K562 (cell line): ENCODE results near the gene B3GALT4. TPM values are rescaled to one million over a fixed set of nuclear protein-coding genes. Genes with fewer than 3 reads are reported as not detected.

ENCODE experiments used
- ESRRA ChIP-seq: fragments of 450-650 bp; IDR thresholded peaks from 2 replicates; pipeline ENCODE4 v1.6.1; 2014; ENCODE audit warnings: low read depth, mild to moderate bottlenecking, moderate library complexity, borderline replicate concordance
- FUS ChIP-seq: fragments of 200-400 bp; formaldehyde crosslinking; optimal IDR thresholded peaks from 2 replicates; pipeline ENCODE3; 2017; ENCODE audit warnings: low read depth, low read length
- GABPB1 ChIP-seq: sonication (generic); formaldehyde crosslinking; IDR thresholded peaks from 2 replicates; pipeline ENCODE4 v1.8.0; 2022; ENCODE audit warnings: mild to moderate bottlenecking, missing genetic modification reagents
- HNRNPH1 ChIP-seq: fragments of 200-400 bp; formaldehyde crosslinking; optimal IDR thresholded peaks from 2 replicates; pipeline ENCODE3; 2017; ENCODE audit warnings: low read depth, mild to moderate bottlenecking, low read length, moderate library complexity
- KDM1A ChIP-seq, 2 experiments: fragments of 450-650 bp; IDR thresholded peaks; 2 replicates each; pipeline ENCODE4 v1.6.1; 2016; ENCODE audit warnings: mild to moderate bottlenecking in 2 of 2
- MCM7 ChIP-seq, 2 experiments: fragments of 450-650 bp; IDR thresholded peaks; 2 replicates each; pipeline ENCODE4 v1.6.1; 2016 to 2018
- PHF21A ChIP-seq: fragments of 450-650 bp; IDR thresholded peaks from 2 replicates; pipeline ENCODE4 v1.6.1; 2017; ENCODE audit warnings: low read depth, borderline replicate concordance
- RBM25 ChIP-seq: fragments of 200-400 bp; formaldehyde crosslinking; IDR thresholded peaks from 2 replicates; pipeline ENCODE4 v1.6.1; 2018; ENCODE audit warnings: low read length, low read depth, moderate library complexity; ENCODE audit not compliant: severe bottlenecking
- SETDB1 ChIP-seq: IDR thresholded peaks from one replicate; pipeline ENCODE4 v1.6.1; 2012; ENCODE audit warnings: low read length, control low read depth, inconsistent platforms
- SPI1 ChIP-seq: IDR thresholded peaks from 2 replicates; pipeline ENCODE4 v1.6.1; 2011; ENCODE audit warnings: low read depth, low read length, control low read depth, borderline replicate concordance
- SREBF1 ChIP-seq: fragments of 150-350 bp; IDR thresholded peaks from 2 replicates; pipeline ENCODE4 v1.6.1; 2014; ENCODE audit warnings: antibody characterized with exemption, low read depth, low read length, borderline replicate concordance
- SRSF3 ChIP-seq: fragments of 200-400 bp; formaldehyde crosslinking; IDR thresholded peaks from 2 replicates; pipeline ENCODE4 v1.6.1; 2016; ENCODE audit warnings: mild to moderate bottlenecking, low read length, moderate library complexity; ENCODE audit not compliant: insufficient read depth
- XRCC3 ChIP-seq: fragments of 450-650 bp; IDR thresholded peaks from 2 replicates; pipeline ENCODE4 v1.6.1; 2017; ENCODE audit warnings: mild to moderate bottlenecking, moderate library complexity
- ZC3H8 ChIP-seq: fragments of 450-650 bp; IDR thresholded peaks from 2 replicates; pipeline ENCODE4 v1.6.1; 2017
- ZKSCAN8 ChIP-seq: fragments of 200-800 bp; sonication (Bioruptor generic); IDR thresholded peaks from 2 replicates; pipeline ENCODE4 v1.6.1; 2016; ENCODE audit warnings: missing genetic modification characterization, missing compliant biosample characterization
- ZNF23 ChIP-seq: fragments of 250-450 bp; sonication (Bioruptor Pico); IDR thresholded peaks from 2 replicates; pipeline ENCODE4 v1.4.0; 2020; ENCODE audit warnings: mild to moderate bottlenecking
- ZNF785 ChIP-seq: fragments of 250-450 bp; sonication (Bioruptor Pico); IDR thresholded peaks from 2 replicates; pipeline ENCODE4 v1.4.0; 2020; ENCODE audit warnings: mild to moderate bottlenecking
- ZNF79 ChIP-seq: fragments of 250-450 bp; sonication (Bioruptor Pico); IDR thresholded peaks from 2 replicates; pipeline ENCODE4 v1.4.0; 2020; ENCODE audit warnings: low read depth, mild to moderate bottlenecking, moderate library complexity
- polyA plus RNA-seq, 8 experiments: library from polyadenylated mRNA; depleted of rRNA in 4 of 8; stranded (reverse) in 5 of 8; unstranded in 3 of 8; fragments of >200 nt; fragmentation: Nextera tagmentation in 2 of 8; fragmentation: Illumina TruSeq in 1 of 8; extraction: Ambion mirVana in 2 of 8; extraction: Trizol in 1 of 8; gene quantifications; 2 replicates each; pipeline versions ENCODE4 v1.2.1 to v1.2.3, GENCODE V29; 2011 to 2014; ENCODE audit warnings: inconsistent platforms in 1 of 8, missing spikeins in 1 of 8
- total RNA-seq, 7 experiments: library from RNA; depleted of rRNA in 6 of 7; stranded (reverse); fragments of >200 nt in 6 of 7; fragmentation: Illumina TruSeq in 2 of 7; extraction: Trizol in 2 of 7; gene quantifications; 2 replicates each; pipeline versions ENCODE4 v1.2.1 to v1.2.3, GENCODE V29; 2011 to 2021; ENCODE audit warnings: low replicate concordance in 1 of 7
- TF ChIP-seq, protein P1 (sequence below): fragments of 250-450 bp; sonication (Bioruptor Pico); IDR thresholded peaks from 2 replicates; pipeline ENCODE4 v1.8.0; 2021; ENCODE audit warnings: moderate library complexity, mild to moderate bottlenecking, inconsistent platforms
- TF ChIP-seq, protein P2 (sequence below), 2 experiments: fragments of 450-650 bp in 1 of 2; sonication (generic) in 1 of 2; formaldehyde crosslinking; conservative IDR thresholded peaks; 2 replicates each; pipeline versions ENCODE4 v1.4.0 to v1.8.1; 2020 to 2022; ENCODE audit warnings: mild to moderate bottlenecking in 1 of 2, missing genetic modification reagents in 1 of 2
- TF ChIP-seq, protein P3 (sequence below): fragments of 250-450 bp; sonication (Bioruptor Pico); IDR thresholded peaks from 2 replicates; pipeline ENCODE4 v1.8.0; 2022; ENCODE audit warnings: inconsistent platforms
- TF ChIP-seq, protein P4 (sequence below): fragments of 450-650 bp; formaldehyde crosslinking; IDR thresholded peaks from 2 replicates; pipeline ENCODE4 v1.4.0; 2022; ENCODE audit warnings: mild to moderate bottlenecking, moderate library complexity
- TF ChIP-seq, protein P5 (sequence below): fragments of 250-450 bp; sonication (Bioruptor Pico); IDR thresholded peaks from 2 replicates; pipeline ENCODE4 v1.5.1; 2021; ENCODE audit warnings: mild to moderate bottlenecking

Gene B3GALT4
- total and polyA plus RNA-seq, 9 of the 15 experiments (the other 6 are each of a cell fraction or from before 2014, with no cell fraction given) = 0.11 to 1.3 (median 0.53) TPM; not detected in 1

DNA sequence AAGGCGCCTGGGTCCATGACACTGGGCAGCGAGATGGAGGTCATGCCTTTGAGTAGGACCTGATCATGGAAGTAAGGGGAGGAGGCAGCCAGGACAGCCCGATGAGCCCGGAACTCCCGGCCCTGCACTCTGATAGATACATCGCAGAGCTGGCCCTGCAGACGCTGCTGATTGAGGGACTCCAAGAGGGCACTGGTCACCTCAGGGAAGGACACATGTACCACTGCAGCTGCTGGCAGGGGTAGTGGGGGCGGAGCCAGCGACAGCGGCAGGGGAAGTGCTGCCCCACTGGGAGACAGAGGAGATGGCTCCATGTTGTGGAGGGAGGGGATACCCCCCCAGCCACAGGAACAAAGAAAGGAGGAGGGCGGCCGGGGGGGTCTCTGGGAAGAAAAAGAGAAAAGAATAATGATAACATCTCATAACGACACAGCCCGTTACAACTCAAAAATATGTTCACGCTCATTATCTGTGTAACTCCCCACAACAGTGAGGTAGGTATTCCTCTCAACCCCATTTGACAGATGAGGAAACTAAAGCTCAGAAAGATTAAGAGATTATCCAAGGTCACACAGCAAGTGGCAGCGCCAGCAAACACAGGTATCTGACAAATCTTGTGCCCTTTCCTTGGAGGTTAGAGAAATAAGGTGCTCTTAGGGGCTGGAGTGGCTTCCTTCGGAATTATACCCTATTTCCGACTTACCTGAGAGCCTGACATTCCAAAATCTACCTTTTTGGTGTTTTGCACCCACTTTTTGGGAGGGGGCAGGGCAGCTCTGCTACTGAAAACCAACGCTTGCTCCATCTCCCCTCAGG, 39.9 kb downstream of the B3GALT4 start (continued):
- TF ChIP-seq, protein P1, sequence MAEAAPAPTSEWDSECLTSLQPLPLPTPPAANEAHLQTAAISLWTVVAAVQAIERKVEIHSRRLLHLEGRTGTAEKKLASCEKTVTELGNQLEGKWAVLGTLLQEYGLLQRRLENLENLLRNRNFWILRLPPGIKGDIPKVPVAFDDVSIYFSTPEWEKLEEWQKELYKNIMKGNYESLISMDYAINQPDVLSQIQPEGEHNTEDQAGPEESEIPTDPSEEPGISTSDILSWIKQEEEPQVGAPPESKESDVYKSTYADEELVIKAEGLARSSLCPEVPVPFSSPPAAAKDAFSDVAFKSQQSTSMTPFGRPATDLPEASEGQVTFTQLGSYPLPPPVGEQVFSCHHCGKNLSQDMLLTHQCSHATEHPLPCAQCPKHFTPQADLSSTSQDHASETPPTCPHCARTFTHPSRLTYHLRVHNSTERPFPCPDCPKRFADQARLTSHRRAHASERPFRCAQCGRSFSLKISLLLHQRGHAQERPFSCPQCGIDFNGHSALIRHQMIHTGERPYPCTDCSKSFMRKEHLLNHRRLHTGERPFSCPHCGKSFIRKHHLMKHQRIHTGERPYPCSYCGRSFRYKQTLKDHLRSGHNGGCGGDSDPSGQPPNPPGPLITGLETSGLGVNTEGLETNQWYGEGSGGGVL (CRISPR knock-in tag) = no peak
- TF ChIP-seq ZNF23 (no peak), FUS (no peak), MCM7 (IDR thresholded peaks at IDR 0.05) (no peak), SETDB1 (no peak), ZNF79 (CRISPR knock-in tag) (no peak), ZC3H8 (no peak), HNRNPH1 (no peak), GABPB1 (CRISPR knock-in tag) (no peak), PHF21A (no peak), SREBF1 (no peak), ZNF785 (no peak), KDM1A (IDR thresholded peaks at IDR 0.05) (peak in 1 of 2 experiments; percentile 73; a peak in 3 of 4 replicates), RBM25 (peak; percentile 97), ZKSCAN8 (no peak), ESRRA (peak; percentile 72), SRSF3 (no peak), SPI1 (no peak), XRCC3 (no peak)
- TF ChIP-seq, protein P2, sequence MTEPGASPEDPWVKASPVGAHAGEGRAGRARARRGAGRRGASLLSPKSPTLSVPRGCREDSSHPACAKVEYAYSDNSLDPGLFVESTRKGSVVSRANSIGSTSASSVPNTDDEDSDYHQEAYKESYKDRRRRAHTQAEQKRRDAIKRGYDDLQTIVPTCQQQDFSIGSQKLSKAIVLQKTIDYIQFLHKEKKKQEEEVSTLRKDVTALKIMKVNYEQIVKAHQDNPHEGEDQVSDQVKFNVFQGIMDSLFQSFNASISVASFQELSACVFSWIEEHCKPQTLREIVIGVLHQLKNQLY (CRISPR knock-in tag; conservative IDR thresholded peaks at IDR 0.05) = no peak
- TF ChIP-seq, protein P3, sequence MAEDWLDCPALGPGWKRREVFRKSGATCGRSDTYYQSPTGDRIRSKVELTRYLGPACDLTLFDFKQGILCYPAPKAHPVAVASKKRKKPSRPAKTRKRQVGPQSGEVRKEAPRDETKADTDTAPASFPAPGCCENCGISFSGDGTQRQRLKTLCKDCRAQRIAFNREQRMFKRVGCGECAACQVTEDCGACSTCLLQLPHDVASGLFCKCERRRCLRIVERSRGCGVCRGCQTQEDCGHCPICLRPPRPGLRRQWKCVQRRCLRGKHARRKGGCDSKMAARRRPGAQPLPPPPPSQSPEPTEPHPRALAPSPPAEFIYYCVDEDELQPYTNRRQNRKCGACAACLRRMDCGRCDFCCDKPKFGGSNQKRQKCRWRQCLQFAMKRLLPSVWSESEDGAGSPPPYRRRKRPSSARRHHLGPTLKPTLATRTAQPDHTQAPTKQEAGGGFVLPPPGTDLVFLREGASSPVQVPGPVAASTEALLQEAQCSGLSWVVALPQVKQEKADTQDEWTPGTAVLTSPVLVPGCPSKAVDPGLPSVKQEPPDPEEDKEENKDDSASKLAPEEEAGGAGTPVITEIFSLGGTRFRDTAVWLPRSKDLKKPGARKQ (CRISPR knock-in tag) = no peak
- TF ChIP-seq, protein P4, sequence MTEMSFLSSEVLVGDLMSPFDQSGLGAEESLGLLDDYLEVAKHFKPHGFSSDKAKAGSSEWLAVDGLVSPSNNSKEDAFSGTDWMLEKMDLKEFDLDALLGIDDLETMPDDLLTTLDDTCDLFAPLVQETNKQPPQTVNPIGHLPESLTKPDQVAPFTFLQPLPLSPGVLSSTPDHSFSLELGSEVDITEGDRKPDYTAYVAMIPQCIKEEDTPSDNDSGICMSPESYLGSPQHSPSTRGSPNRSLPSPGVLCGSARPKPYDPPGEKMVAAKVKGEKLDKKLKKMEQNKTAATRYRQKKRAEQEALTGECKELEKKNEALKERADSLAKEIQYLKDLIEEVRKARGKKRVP (CRISPR knock-in tag) = peak; percentile 12; the same call in 1 of the 2 replicates
- TF ChIP-seq, protein P5, sequence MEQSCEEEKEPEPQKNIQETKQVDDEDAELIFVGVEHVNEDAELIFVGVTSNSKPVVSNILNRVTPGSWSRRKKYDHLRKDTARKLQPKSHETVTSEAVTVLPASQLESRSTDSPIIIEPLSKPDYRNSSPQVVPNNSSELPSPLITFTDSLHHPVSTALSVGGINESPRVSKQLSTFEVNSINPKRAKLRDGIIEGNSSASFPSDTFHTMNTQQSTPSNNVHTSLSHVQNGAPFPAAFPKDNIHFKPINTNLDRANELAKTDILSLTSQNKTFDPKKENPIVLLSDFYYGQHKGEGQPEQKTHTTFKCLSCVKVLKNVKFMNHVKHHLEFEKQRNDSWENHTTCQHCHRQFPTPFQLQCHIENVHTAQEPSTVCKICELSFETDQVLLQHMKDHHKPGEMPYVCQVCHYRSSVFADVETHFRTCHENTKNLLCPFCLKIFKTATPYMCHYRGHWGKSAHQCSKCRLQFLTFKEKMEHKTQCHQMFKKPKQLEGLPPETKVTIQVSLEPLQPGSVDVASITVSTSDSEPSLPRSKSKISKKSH = no peak
